DMS53 treated with DMSO at 0.1 percent for 48 hours (cell line): Measurements from ENCODE around the gene EFTUD2.
"Not testable (repeated sequence)": the region's sequence is repeated elsewhere in the genome, so short reads cannot be mapped to it uniquely, and the experiment has no call there.

Source experiments
- DNase-seq: peaks from one replicate; lab custom pipeline; 2025; ENCODE audit not compliant: unreplicated experiment; lab: John Stamatoyannopoulos, UW

EFTUD2 gene

GRCh38 chr17:44850612-44851011 lies 48.6 kb downstream of the EFTUD2 start:
- DNase-seq = no peak

- DNase-seq = no peak
Observed at GRCh38 chr17:44850025-44850424, 49.2 kb downstream of the EFTUD2 start.

GRCh38 chr17:44848961-44849489 lies 50.2 kb downstream of the EFTUD2 start:
- no peak for DNase-seq

- no peak for DNase-seq
Observed at GRCh38 chr17:44848257-44848795, 50.9 kb downstream of the EFTUD2 start.

- DNase-seq = no peak
Observed at GRCh38 chr17:44847586-44847985, 51.7 kb downstream of the EFTUD2 start, which contains the start of gene HIGD1B. TSS of gene HIGD1B (plus strand) at chr17:44847883. CDS start at chr17:44848153, 270 bp downstream.

- DNase-seq = no peak
Observed at GRCh38 chr17:44846206-44846605, 53.0 kb downstream of the EFTUD2 start.

- no peak for DNase-seq
Observed at GRCh38 chr17:44844390-44844830, 54.8 kb downstream of the EFTUD2 start.

GRCh38 chr17:44842748-44843147 lies 56.5 kb downstream of the EFTUD2 start:
- no peak for DNase-seq

GRCh38 chr17:44840936-44841335 lies 58.3 kb downstream of the EFTUD2 start:
- no peak for DNase-seq

GRCh38 chr17:44840274-44840673 lies 59.0 kb downstream of the EFTUD2 start:
- no peak for DNase-seq

- DNase-seq = no peak
Observed at GRCh38 chr17:44837196-44837595, 62.0 kb downstream of the EFTUD2 start.

GRCh38 chr17:44832805-44833204 lies 66.4 kb downstream of the EFTUD2 start:
- no peak for DNase-seq

- DNase-seq = no peak
Observed at GRCh38 chr17:44831371-44831770, 67.9 kb downstream of the EFTUD2 start.

- DNase-seq = peak; percentile 38
Observed at GRCh38 chr17:44830359-44831288, 68.6 kb downstream of the EFTUD2 start.

GRCh38 chr17:44829523-44830358 lies 69.5 kb downstream of the EFTUD2 start, which contains the start of gene GJC1:
TSS of gene GJC1 (minus strand) at chr17:44830287. CDS start at chr17:44805817, 24,470 bp downstream.
- no peak for DNase-seq

- DNase-seq = peak; percentile 40
Observed at GRCh38 chr17:44828919-44829522, 70.2 kb downstream of the EFTUD2 start.

- DNase-seq = no peak
Observed at GRCh38 chr17:44827863-44828262, 71.4 kb downstream of the EFTUD2 start.

GRCh38 chr17:44826123-44826790 lies 73.0 kb downstream of the EFTUD2 start:
- no peak for DNase-seq

- not testable (repeated sequence) for DNase-seq
Observed at GRCh38 chr17:44825236-44825635, 74.0 kb downstream of the EFTUD2 start.

- peak; percentile 47 for DNase-seq
Observed at GRCh38 chr17:44820631-44821212, 78.5 kb downstream of the EFTUD2 start.
